Astrocyte (in vitro differentiated cells and primary cell): ENCODE results near the gene FARS2.

Experiments used
- EZH2 ChIP-seq: IDR thresholded peaks from 2 replicates; pipeline ENCODE4 v1.6.1; 2012; ENCODE audit warnings: mild to moderate bottlenecking, low read length, inconsistent platforms; ENCODE audit not compliant: insufficient read depth
- TF ChIP-seq, protein P1 (sequence below): IDR thresholded peaks from 2 replicates; pipeline ENCODE4 v1.5.1; 2011; ENCODE audit warnings: low read depth, mild to moderate bottlenecking, inconsistent platforms, low read length, moderate library complexity; ENCODE audit not compliant: insufficient read depth

- TF ChIP-seq, protein P1, sequence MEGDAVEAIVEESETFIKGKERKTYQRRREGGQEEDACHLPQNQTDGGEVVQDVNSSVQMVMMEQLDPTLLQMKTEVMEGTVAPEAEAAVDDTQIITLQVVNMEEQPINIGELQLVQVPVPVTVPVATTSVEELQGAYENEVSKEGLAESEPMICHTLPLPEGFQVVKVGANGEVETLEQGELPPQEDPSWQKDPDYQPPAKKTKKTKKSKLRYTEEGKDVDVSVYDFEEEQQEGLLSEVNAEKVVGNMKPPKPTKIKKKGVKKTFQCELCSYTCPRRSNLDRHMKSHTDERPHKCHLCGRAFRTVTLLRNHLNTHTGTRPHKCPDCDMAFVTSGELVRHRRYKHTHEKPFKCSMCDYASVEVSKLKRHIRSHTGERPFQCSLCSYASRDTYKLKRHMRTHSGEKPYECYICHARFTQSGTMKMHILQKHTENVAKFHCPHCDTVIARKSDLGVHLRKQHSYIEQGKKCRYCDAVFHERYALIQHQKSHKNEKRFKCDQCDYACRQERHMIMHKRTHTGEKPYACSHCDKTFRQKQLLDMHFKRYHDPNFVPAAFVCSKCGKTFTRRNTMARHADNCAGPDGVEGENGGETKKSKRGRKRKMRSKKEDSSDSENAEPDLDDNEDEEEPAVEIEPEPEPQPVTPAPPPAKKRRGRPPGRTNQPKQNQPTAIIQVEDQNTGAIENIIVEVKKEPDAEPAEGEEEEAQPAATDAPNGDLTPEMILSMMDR, result no peak
- no peak for TF ChIP-seq EZH2
Measured at GRCh38 chr6:5698318-5698717, 437.0 kb downstream of the FARS2 start.
